HG02678 (cell line): ENCODE measurements around the gene CARD19.

ENCODE experiments used
- ATAC-seq: cut with Tn5 transposase; IDR thresholded peaks from one replicate; pipeline ENCODE4 v1.9.1; 2021; ENCODE audit warnings: mild to moderate bottlenecking, moderate library complexity; ENCODE audit not compliant: unreplicated experiment

Gene CARD19

GRCh38 chr9:93149361-93149760 is 53.3 kb downstream of the CARD19 start:
- ATAC-seq = no peak

GRCh38 chr9:93151097-93151784 is 55.2 kb downstream of the CARD19 start:
- no peak for ATAC-seq

GRCh38 chr9:93154293-93154903 is 58.4 kb downstream of the CARD19 start:
- ATAC-seq = no peak

GRCh38 chr9:93155716-93156474 is 59.9 kb downstream of the CARD19 start:
- no peak for ATAC-seq

- ATAC-seq = no peak
Measured at GRCh38 chr9:93156475-93157008, 60.5 kb downstream of the CARD19 start.

GRCh38 chr9:93159601-93160471 is 63.8 kb downstream of the CARD19 start:
- peak; percentile 92 for ATAC-seq

GRCh38 chr9:93161786-93162562 is 66.0 kb downstream of the CARD19 start:
- no peak for ATAC-seq
